NCI-H748 treated with DMSO at 0.1 percent for 48 hours (cell line): ENCODE measurements around the gene SUPT20HL1.
"Not testable (repeated sequence)": the region's sequence is repeated elsewhere in the genome, so short reads cannot be mapped to it uniquely, and the experiment has no call there.

Experiments used
- DNase-seq: peaks from one replicate; lab custom pipeline; 2025; lab: John Stamatoyannopoulos, UW

The SUPT20HL1 gene

DNA sequence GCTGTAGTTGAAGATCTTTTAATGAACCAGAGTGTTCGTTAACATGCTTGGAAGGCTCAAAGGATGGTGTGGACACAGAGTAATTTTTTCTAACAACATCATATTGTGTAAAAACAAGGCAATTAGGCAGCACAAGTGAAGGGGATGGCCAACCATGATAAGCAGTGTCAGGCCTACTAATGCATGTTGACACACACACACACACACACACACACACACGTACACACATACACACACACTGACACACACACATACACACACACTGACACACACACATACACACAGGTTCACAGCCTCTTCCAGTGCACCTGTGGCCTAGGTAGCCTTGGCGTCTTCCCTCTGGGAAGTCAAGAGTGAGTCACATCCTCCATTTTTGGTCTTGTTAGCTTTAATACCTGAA is at the start of gene SUPT20HL1:
SUPT20HL1 (plus strand) TSS at position 368 of the 400 bp plus-strand sequence. CDS start 2,122 bp downstream, outside the sequence.
- no peak for DNase-seq

GRCh38 chrX:24310916-24311315 is 49.5 kb upstream of the SUPT20HL1 start:
- DNase-seq = not testable (repeated sequence)

DNA sequence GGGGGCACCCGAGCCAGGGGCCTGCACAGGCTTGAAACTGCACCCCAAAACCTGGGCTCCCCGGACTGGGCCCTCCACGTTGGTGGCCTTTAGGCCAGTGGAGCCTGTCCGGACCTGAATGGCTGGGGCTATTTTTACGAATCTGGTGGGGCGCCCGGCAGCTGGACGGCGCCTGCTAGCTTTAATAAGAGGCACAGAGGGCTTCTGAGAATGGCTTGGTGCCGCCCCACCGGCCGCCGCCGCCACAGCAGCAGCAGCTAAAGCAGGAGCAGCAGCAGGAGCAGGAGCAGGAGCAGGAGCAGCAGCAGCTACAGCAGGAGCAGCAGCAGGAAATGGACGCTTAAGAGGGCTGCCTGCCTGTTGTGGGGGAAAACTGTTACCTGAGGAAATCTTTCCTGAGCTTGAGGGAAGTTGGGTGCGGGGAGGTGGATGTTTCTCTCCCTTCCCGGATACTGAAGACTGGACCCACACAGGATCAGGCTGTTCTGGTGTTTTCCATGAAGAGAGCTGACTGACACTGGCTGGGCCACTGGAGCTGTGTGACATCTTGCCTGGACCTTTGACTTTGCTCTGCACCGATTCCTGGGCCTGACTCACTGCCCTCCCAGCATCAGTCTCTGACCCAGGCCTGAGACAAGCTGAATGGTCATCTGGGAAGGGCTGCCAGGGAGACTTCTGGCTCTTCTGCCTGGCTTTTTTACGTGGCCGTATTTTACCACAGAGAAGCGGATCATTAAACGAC is 48.8 kb upstream of the SUPT20HL1 start:
- DNase-seq = not testable (repeated sequence)

DNA sequence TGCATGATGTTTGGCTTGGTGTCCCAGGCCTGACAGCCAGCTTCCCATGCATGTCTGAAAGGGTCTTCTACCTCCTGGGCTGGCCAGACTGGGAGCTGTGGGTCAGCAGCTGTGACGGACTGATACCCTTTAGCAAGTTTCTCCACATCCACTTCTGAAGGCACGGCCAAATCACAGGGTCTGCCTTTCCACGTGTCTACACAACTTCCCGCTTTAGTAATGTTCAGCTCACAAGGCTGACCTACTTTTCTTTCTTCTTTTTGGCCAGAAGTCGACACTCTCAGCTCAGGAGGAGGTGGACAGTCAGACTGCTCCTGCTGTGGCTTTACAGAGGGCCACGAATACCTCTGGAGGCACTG is 48.2 kb upstream of the SUPT20HL1 start:
- DNase-seq = not testable (repeated sequence)

DNA sequence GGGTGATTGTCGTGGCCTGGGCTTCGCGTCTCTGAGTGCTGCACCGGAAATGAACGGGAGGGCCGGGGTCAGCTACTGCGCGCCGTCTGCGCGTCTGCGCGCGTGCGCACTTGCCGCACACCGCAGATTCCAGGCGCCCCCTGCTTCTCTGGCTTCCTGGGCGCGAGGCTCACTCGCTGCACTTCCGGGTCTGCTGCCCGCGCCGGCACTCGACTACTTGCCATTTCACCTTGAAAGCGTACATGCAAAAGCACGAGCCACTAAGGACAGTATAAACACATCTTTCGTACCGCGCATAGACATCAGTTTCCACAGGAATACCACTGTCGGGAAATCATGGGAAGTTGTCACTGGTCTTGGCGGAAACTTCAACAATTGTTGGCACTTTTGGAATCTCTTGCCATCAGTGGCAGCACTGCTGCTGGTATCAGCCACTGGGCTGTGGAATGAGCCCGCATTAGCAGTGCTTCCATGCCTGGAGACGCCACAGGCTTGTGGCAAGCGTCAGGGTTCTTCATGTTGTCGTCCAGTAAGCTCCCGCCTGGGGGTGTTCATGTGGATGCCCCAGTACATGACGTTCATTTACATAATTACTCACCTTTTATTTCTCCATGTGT is 46.3 kb upstream of the SUPT20HL1 start, which contains the start of gene SUPT20HL2:
SUPT20HL2 (minus strand) TSS at position 51 of the 617 bp plus-strand sequence. CDS start 754 bp downstream, outside the sequence.
- DNase-seq = no peak

- no peak for DNase-seq
Measured at GRCh38 chrX:24316111-24316510, 44.3 kb upstream of the SUPT20HL1 start.

GRCh38 chrX:24317567-24317966 is 42.9 kb upstream of the SUPT20HL1 start:
- no peak for DNase-seq

GRCh38 chrX:24321741-24322395 is 38.6 kb upstream of the SUPT20HL1 start:
- no peak for DNase-seq

GRCh38 chrX:24325231-24325630 is 35.2 kb upstream of the SUPT20HL1 start:
- DNase-seq = no peak

DNA sequence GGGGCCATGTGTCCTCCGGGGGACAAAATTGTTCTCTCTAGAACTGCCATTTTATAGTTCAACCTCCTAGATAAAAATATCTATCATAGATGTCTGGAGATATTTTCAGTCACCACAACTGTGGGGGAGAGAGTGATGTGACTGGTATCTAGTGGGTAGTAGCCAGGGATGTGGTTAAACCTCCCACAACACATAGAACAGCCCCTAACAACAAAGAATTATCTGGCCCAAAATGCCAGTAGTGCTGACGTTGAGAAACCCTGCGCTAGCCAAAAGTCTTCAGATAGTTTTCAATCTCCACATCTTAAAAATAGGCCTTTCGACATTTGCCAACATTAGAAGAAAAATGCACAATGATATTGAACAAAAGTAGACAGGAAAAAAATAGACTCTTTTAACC is 27.6 kb upstream of the SUPT20HL1 start:
- no peak for DNase-seq

GRCh38 chrX:24333371-24333770 is 27.1 kb upstream of the SUPT20HL1 start:
- no peak for DNase-seq

- no peak for DNase-seq
Measured at GRCh38 chrX:24334461-24334860, 26.0 kb upstream of the SUPT20HL1 start.

GRCh38 chrX:24335871-24336270 is 24.6 kb upstream of the SUPT20HL1 start:
- no peak for DNase-seq

- DNase-seq = no peak
Measured at GRCh38 chrX:24339911-24340310, 20.5 kb upstream of the SUPT20HL1 start.

DNA sequence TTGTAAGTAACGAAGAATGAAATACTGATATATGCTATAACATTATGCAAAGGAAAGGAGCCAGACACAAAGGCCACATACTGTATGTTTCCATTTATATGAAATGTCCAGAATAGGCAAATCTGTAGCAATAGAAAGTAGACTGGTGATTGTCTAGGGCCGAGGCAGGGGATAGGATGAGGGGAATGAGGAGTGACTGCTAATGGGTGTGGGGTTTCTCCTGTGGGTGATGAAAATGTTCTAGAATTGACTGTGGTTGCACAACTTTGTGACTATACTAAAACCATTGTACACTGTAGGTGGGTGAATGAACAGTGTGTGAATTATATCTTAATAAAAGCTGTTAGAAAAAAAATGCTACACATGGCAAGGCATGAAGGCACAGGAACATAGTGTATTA is 19.9 kb upstream of the SUPT20HL1 start:
- no peak for DNase-seq

DNA sequence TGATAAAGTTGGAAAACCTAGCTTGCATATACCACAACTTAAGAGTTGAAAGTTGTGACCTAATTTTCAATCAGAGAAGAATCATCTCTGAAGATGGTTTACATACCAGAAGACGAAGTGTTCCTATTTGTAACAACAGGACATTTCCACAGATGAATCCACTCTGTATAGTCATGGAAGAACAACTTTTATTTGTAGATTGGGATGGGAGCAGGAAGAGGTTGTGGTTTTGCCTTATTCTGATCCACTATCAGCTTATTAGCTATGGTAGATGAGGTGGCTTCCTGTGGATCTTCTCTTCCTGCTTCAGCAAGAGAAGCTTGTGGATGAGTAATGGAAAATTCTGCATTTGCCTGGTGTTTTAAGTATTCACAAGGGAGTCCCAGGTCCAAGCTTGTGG is 18.6 kb upstream of the SUPT20HL1 start:
- no peak for DNase-seq

- DNase-seq = no peak
Measured at GRCh38 chrX:24343719-24344118, 16.7 kb upstream of the SUPT20HL1 start.

DNA sequence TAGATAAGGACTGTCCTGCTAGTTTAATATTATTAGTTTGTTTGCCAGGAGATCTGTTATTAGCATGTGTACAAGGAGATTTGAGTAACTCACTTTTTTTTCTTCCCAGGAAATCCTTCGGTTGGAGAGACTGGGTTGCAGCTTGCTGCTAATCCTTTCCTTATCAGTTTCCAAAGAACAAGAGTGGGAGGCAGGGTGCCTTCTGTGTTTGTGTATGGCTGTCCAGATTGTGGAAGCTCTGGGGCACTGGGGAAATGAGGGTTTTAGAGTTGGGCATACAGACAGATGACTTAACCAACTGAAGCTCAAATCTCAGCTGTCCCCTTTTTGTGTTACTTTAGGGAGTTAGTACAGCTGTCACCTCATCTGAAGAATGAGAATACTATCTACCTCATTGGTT is 12.6 kb upstream of the SUPT20HL1 start:
- DNase-seq = no peak

DNA sequence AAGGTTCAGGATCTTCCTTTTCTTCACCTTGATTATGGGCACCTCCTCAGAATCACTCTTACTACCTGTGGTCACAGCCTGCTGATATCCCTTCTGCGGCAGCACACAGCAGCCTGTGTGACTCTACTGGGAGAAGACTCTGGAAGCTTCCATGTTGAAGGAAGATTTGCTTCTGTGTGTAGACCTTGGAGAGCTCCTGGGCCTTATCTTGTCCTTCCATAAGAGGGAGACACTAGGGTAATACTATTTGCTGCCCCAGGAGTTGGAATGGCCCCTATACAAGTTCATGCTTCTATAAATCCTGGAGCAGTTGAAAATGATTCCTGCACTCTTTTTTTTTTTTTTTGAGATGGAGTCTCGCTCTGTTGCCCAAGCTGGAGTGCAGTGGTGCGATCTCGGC is 10.2 kb upstream of the SUPT20HL1 start:
- no peak for DNase-seq

- no peak for DNase-seq
Measured at GRCh38 chrX:24355095-24355494, 5.3 kb upstream of the SUPT20HL1 start.

- DNase-seq = no peak
Measured at GRCh38 chrX:24357106-24357505, 3.3 kb upstream of the SUPT20HL1 start.

GRCh38 chrX:24362089-24362745 is 1.8 kb downstream of the SUPT20HL1 start:
- not testable (repeated sequence) for DNase-seq
